ENCODE results near the gene LITAF.

DNA sequence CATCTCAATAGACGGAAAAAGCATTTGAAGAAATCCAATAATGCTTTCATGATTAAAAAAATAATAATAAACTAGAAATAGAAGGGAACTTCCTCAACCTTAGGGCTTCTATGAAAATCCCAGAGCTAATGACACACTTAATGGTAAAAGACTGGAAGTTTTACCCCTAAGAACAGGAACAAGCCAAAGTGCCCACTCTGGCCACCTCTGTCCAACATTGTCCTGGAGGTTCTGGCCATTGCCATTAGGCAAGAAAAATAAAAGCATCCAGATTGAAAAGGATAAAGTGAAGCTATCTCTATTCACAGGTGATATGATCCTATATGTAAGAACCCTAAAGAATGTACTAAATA is 2.5 kb upstream of the LITAF start:
- TF ChIP-seq, protein P1, sequence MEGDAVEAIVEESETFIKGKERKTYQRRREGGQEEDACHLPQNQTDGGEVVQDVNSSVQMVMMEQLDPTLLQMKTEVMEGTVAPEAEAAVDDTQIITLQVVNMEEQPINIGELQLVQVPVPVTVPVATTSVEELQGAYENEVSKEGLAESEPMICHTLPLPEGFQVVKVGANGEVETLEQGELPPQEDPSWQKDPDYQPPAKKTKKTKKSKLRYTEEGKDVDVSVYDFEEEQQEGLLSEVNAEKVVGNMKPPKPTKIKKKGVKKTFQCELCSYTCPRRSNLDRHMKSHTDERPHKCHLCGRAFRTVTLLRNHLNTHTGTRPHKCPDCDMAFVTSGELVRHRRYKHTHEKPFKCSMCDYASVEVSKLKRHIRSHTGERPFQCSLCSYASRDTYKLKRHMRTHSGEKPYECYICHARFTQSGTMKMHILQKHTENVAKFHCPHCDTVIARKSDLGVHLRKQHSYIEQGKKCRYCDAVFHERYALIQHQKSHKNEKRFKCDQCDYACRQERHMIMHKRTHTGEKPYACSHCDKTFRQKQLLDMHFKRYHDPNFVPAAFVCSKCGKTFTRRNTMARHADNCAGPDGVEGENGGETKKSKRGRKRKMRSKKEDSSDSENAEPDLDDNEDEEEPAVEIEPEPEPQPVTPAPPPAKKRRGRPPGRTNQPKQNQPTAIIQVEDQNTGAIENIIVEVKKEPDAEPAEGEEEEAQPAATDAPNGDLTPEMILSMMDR (IDR thresholded peaks at IDR 0.05), result no peak
- no peak for TF ChIP-seq POLR2A (IDR thresholded peaks at IDR 0.05)
- TF ChIP-seq EP300 (IDR thresholded peaks at IDR 0.05), result no peak
